Thyroid gland (tissue), 4 donors: ENCODE measurements around the gene LCN6. TPM values are rescaled to one million over a fixed set of nuclear protein-coding genes. Genes with fewer than 3 reads are reported as not detected.
"Not testable (repeated sequence)": the region's sequence is repeated elsewhere in the genome, so short reads cannot be mapped to it uniquely, and the experiment has no call there.

ENCODE experiments used
- DNase-seq, 2 donors: peaks; one replicate each; pipeline ENCODE4 v3.0.0-alpha.2; 2019
- H3K27ac ChIP-seq, 3 donors: fragments of 200-600 bp; sonication (generic); 1 replicate in 2 of 3; 2 replicates in 1 of 3; pipeline ENCODE4 v1.5.1; 2016 to 2019; ENCODE audit warnings: mild to moderate bottlenecking in 1 of 3, moderate library complexity in 1 of 3
- H3K27me3 ChIP-seq: fragments of 200-600 bp; sonication (generic); one replicate; pipeline ENCODE4 v1.5.1; 2019
- H3K36me3 ChIP-seq, 2 donors: fragments of 200-600 bp; sonication (generic); one replicate each; pipeline ENCODE4 v1.5.1; 2016 to 2019
- H3K4me1 ChIP-seq, 2 donors: fragments of 200-600 bp; sonication (generic); one replicate each; pipeline ENCODE4 v1.5.1; 2017 to 2019
- H3K4me3 ChIP-seq, 3 donors: fragments of 200-600 bp; sonication (generic); replicated peaks in 1 of 3; 1 replicate in 2 of 3; 2 replicates in 1 of 3; pipeline ENCODE4 v1.5.1; 2016; ENCODE audit warnings: mild to moderate bottlenecking in 1 of 3
- H3K9me3 ChIP-seq: fragments of 200-600 bp; sonication (generic); one replicate; pipeline ENCODE4 v1.5.1; 2017
- POLR2A ChIP-seq, 2 donors: fragments of 450-650 bp; IDR thresholded peaks; one replicate each; pipeline ENCODE4 v1.6.1; 2017; ENCODE audit warnings: antibody characterized with exemption in 2 of 2, mild to moderate bottlenecking in 2 of 2, moderate library complexity in 1 of 2
- WGBS, 2 donors: methylation state at CpG; one replicate each; pipeline ENCODE4 v1.1.5; 2017; 5-methylcytosine and 5-hydroxymethylcytosine counted together
- intact Hi-C: fragments of 100-400 bp; cut with DNase I; formaldehyde crosslinking; loops from one replicate; pipeline ENCODE4 v1.15.1; 2023
- total RNA-seq, 4 donors: library from RNA; depleted of rRNA; stranded (reverse); fragments of >200 nt; gene quantifications; one replicate each; pipeline ENCODE4 v1.2.3, GENCODE V29; 2016
- TF ChIP-seq, protein P1 (sequence below), 6 experiments: fragments of 200-600 bp in 3 of 6; fragments of 450-650 bp in 3 of 6; sonication (generic) in 3 of 6; IDR thresholded peaks; one replicate each; pipeline ENCODE4 v1.5.1; 2016 to 2019; ENCODE audit warnings: antibody characterized with exemption in 6 of 6, mild to moderate bottlenecking in 2 of 6, inconsistent platforms in 1 of 6, moderate library complexity in 1 of 6

Gene LCN6
- 10 to 100 TPM in 1 of 4 donors, 1 to 10 TPM in 3; 1.4 to 10.0 (median 4.5) TPM for total RNA-seq

DNA sequence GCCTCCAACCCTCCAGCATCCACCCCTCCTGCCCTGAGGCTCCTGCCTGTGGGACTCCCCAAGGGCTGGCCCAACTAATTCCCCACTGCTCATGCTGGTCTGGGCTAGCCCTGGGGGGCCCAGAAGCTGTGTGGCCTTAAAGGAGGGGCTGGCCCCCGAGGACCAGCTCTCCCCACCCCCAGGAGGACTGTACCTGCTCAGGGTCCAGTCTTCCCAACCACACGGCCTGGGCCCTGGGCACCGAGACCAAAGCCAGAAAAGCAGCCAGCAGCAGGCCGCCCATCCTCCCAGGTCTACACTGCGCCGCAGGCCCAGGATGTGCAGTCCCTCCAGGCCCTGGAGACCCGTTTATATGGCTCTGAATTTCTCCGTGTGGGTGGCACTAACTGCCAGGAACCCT lies at the start of gene LCN6:
Gene LCN6 (minus strand): TSS at position 325 of the 400 bp plus-strand sequence. CDS start 42 bp downstream, at position 283.
- H3K9me3 ChIP-seq = no peaks in the 10 kb centered on the region
- no peak for DNase-seq
- H3K27ac ChIP-seq = peak within 1 kb of the TSS; percentile 63 to 84 (median 69)
- H3K27me3 ChIP-seq = no peaks in the 10 kb centered on the region
- H3K36me3 ChIP-seq = no peaks in the 10 kb centered on the region
- TF ChIP-seq POLR2A (IDR thresholded peaks at IDR 0.05) = no peak
- TF ChIP-seq, protein P1, sequence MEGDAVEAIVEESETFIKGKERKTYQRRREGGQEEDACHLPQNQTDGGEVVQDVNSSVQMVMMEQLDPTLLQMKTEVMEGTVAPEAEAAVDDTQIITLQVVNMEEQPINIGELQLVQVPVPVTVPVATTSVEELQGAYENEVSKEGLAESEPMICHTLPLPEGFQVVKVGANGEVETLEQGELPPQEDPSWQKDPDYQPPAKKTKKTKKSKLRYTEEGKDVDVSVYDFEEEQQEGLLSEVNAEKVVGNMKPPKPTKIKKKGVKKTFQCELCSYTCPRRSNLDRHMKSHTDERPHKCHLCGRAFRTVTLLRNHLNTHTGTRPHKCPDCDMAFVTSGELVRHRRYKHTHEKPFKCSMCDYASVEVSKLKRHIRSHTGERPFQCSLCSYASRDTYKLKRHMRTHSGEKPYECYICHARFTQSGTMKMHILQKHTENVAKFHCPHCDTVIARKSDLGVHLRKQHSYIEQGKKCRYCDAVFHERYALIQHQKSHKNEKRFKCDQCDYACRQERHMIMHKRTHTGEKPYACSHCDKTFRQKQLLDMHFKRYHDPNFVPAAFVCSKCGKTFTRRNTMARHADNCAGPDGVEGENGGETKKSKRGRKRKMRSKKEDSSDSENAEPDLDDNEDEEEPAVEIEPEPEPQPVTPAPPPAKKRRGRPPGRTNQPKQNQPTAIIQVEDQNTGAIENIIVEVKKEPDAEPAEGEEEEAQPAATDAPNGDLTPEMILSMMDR (IDR thresholded peaks at IDR 0.05) = no peak
- no peak within 1 kb of the TSS for H3K4me3 ChIP-seq
- intact Hi-C loops = no loop called here
- 81 to 85% methylated on average over 5 to 7 of the region's 8 CpGs for WGBS, 2 donors
- H3K4me1 ChIP-seq = peaks cover 17 to 34% of the 10 kb centered on the region in 2 donors

DNA sequence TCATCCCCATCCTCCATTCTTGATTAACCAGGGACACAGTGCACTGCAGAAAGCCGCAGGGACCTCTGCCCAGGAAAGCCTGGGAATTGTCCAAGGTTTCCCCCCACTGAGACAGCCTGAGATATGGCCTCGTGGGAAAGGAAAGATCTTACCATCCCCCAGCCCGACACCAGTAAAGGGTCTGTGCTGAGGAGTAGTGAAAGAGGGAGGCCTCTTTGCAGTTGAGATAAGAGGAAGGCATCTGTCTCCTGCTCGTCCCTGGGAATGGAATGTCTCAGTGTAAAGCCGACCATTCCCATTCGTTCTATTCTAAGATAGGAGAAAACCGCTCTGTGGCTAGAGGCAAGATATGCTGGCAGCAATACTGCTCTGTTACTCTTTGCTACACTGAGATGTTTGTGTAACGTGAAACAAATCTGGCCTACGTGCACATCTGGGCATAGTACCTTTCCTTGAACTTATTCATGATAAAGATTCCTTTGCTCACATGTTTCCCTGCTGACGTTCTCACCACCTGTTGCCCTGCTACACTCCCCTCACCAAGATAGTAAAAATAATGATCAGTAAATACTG lies 48.5 kb upstream of the LCN6 start:
- H3K4me1 ChIP-seq = peaks cover 26 to 37% of the 10 kb centered on the region in 2 donors
- 7 to 8% methylated on average over 10 of the region's 10 CpGs for WGBS, 2 donors
- H3K36me3 ChIP-seq, DNase-seq, H3K27me3 ChIP-seq, H3K9me3 ChIP-seq, H3K27ac ChIP-seq, intact Hi-C loops, H3K4me3 ChIP-seq: not testable (repeated sequence)

DNA sequence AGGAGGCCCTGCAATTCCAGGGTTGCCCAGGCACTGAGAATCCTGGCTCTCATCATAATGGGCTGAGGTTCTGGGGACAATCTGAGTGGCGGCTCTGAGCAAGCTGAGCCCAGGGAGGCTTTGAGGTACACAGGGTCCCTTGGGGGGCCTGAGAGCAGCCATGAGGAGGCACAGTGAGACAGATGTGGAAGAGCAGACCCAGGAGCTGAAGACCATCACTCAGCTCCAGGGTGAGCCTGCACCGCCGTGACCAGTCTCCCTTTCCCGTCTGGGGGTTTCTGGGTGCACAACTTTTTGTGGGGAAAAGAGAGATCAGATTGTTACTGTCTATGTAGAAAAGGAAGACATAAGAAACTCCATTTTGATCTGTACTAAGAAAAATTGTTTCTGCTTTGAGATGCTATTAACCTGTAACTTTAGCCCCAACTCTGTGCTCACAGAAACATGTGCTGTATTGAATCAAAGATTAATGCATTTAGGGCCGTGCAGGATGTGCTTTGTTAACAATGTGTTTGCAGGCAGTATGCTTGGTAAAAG lies 48.0 kb upstream of the LCN6 start, which contains the start of gene CCDC183:
Gene CCDC183 (plus strand): TSS at position 101 of the 537 bp plus-strand sequence. CDS start 60 bp downstream, at position 161.
- Histone ChIP-seq H3K27me3 (no peaks in the 10 kb centered on the region), H3K36me3 (no peaks in the 10 kb centered on the region), H3K4me3 (no peak within 1 kb of the TSS), H3K27ac (no peak within 1 kb of the TSS), H3K9me3 (no peaks in the 10 kb centered on the region), H3K4me1 (peaks cover 28 to 39% of the 10 kb centered on the region in 2 donors)
- DNase-seq = no peak
- WGBS, 2 donors = 39% methylated on average over 5 of the region's 5 CpGs
- TF ChIP-seq, protein P1 (IDR thresholded peaks at IDR 0.05) = no peak
- no peak for TF ChIP-seq POLR2A (IDR thresholded peaks at IDR 0.05)
- intact Hi-C loops = no loop called here

GRCh38 chr9:136795000-136795348 lies 46.6 kb upstream of the LCN6 start:
- 61 to 79% methylated on average over 6 of the region's 6 CpGs for WGBS, 2 donors
- Histone ChIP-seq H3K4me1 (peaks cover 20 to 34% of the 10 kb centered on the region in 2 donors), H3K36me3 (no peaks in the 10 kb centered on the region), H3K27ac (no peak overlapping the region), H3K9me3 (no peaks in the 10 kb centered on the region), H3K27me3 (no peaks in the 10 kb centered on the region), H3K4me3 (no peak overlapping the region)
- DNase-seq = no peak
- intact Hi-C loops = no loop called here
- TF ChIP-seq, protein P1 (IDR thresholded peaks at IDR 0.05) = no peak
- no peak for TF ChIP-seq POLR2A (IDR thresholded peaks at IDR 0.05)

DNA sequence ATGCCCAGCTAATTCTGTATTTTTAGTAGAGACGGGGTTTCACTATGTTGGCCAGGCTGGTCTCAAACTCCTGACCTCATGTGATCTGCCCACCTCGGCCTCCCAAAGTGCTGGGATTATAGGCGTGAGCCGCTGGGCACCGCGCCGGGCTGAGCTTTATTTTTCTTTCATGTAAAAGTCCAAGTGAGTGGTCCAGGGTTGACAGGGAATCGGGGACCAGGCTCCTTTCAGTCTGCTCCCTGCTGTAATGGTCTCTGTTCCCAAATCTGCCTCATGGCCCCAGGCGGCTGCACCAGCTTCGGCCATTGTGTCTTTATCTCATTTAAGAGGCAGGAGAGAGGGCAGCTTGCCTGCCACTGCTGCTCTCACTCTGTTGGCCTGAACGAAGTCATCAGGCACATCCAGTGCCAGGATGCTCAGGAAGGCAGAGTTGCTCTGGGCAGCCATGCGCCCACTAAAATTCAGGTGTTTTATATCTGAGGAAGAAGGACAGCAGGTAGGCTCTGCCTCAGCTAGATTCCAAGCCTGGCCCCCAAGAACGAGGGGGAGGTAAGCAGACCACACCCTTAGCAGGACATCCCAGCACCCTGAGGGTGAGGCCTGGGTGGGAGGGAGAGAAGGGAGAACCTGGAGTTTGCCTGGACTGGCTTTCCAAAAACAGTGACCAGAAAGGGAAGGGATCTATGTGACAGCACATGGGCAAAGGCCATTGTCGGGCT lies 46.1 kb upstream of the LCN6 start:
- WGBS, 2 donors = 88 to 94% methylated on average over 13 to 14 of the region's 14 CpGs
- Histone ChIP-seq H3K9me3 (no peaks in the 10 kb centered on the region), H3K4me1 (peaks cover 16 to 32% of the 10 kb centered on the region in 2 donors), H3K36me3 (no peaks in the 10 kb centered on the region), H3K4me3 (no peak overlapping the region), H3K27ac (no peak overlapping the region), H3K27me3 (no peaks in the 10 kb centered on the region)
- intact Hi-C loops = no loop called here
- DNase-seq = no peak
- TF ChIP-seq, protein P1 (IDR thresholded peaks at IDR 0.05) = no peak
- no peak for TF ChIP-seq POLR2A (IDR thresholded peaks at IDR 0.05)
